ENCODE results near the gene FBLN2.

DNA sequence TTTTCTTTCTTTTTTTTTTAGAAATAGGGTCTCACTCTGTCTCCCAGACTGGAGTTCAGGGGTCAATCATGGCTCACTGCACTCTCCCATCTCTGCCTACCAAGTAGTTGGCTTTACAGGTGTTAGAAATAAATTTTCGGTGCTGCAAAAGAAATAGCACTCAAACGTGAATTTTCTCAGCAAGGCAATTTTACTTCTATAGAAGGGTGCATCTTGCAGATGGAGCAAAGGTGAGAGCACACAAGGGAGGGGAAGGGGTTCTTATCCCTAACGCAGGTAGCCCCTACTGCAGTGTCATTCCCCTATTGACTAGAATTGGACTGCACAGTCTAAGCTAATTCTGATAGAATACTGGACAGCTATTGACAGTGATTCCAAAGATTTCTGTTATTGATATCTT lies 6.8 kb upstream of the FBLN2 start:
- TF ChIP-seq, protein P1, sequence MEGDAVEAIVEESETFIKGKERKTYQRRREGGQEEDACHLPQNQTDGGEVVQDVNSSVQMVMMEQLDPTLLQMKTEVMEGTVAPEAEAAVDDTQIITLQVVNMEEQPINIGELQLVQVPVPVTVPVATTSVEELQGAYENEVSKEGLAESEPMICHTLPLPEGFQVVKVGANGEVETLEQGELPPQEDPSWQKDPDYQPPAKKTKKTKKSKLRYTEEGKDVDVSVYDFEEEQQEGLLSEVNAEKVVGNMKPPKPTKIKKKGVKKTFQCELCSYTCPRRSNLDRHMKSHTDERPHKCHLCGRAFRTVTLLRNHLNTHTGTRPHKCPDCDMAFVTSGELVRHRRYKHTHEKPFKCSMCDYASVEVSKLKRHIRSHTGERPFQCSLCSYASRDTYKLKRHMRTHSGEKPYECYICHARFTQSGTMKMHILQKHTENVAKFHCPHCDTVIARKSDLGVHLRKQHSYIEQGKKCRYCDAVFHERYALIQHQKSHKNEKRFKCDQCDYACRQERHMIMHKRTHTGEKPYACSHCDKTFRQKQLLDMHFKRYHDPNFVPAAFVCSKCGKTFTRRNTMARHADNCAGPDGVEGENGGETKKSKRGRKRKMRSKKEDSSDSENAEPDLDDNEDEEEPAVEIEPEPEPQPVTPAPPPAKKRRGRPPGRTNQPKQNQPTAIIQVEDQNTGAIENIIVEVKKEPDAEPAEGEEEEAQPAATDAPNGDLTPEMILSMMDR (conservative IDR thresholded peaks at IDR 0.05; ENCODE audit: low read depth, low read length) = no peak
- TF ChIP-seq EZH2 (IDR thresholded peaks at IDR 0.05; ENCODE audit: low read length, unreplicated experiment) = no peak

Data from PC-3 (cell line).